IMR-90 (cell line): Measurements from ENCODE around the gene PRPF6. TPM values are rescaled to one million over a fixed set of nuclear protein-coding genes. Genes with fewer than 3 reads are reported as not detected.

Source experiments
- ATAC-seq: fragments of 200-7000 bp; cut with Tn5 transposase; 2 replicates; pipeline ENCODE4 v1.9.1; 2020; ENCODE audit warnings: low read depth, mild to moderate bottlenecking, moderate library complexity
- BruUV-seq: library from RNA; stranded (reverse); fragments of 400-500 nt; replicated peaks from 2 replicates; lab custom pipeline; 2021; lab: Mats Ljungman, UMichigan
- CTCF ChIA-PET: fragments of 300-600 bp; formaldehyde crosslinking; extraction: SDS; loops from one replicate; lab custom pipeline; 2021; ENCODE audit warnings: antibody characterized with exemption; lab: Yijun Ruan, JAX
- POLR2A ChIA-PET: fragments of 300-600 bp; sonication (Branson Sonifier 250); formaldehyde crosslinking; loops from one replicate; lab custom pipeline; 2022; ENCODE audit warnings: antibody characterized with exemption; ENCODE audit not compliant: unreplicated experiment; lab: Charles Lee
- DNase-seq: peaks from one replicate; pipeline ENCODE4 v3.0.0; 2013
- H2AFZ ChIP-seq: replicated peaks from 2 replicates; pipeline ENCODE3; 2013; ENCODE audit warnings: low read length, mild to moderate bottlenecking; ENCODE audit not compliant: poor library complexity
- H2AK5ac ChIP-seq: 2 replicates; pipeline ENCODE4 v1.6.1; 2013; ENCODE audit warnings: low read depth, low read length, inconsistent platforms
- H2AK9ac ChIP-seq: replicated peaks from 2 replicates; pipeline ENCODE3; 2013; ENCODE audit warnings: mild to moderate bottlenecking, low read depth, low read length, moderate library complexity; ENCODE audit not compliant: poor library complexity
- H2BK120ac ChIP-seq: 2 replicates; pipeline ENCODE4 v1.6.1; 2013; ENCODE audit warnings: low read depth, low read length, inconsistent platforms
- H2BK15ac ChIP-seq: 3 replicates; pipeline ENCODE4 v1.6.1; 2013; ENCODE audit warnings: low read depth, low read length, inconsistent platforms
- H2BK20ac ChIP-seq: 2 replicates; pipeline ENCODE4 v1.6.1; 2013; ENCODE audit warnings: low read depth, mild to moderate bottlenecking, inconsistent platforms, low read length, moderate library complexity
- H2BK5ac ChIP-seq: 2 replicates; pipeline ENCODE4 v1.6.1; 2013; ENCODE audit warnings: mild to moderate bottlenecking, low read depth, low read length, inconsistent platforms; ENCODE audit not compliant: poor library complexity, severe bottlenecking
- H3K14ac ChIP-seq: replicated peaks from 2 replicates; pipeline ENCODE4 v1.6.1; 2013; ENCODE audit warnings: low read depth, low read length, inconsistent platforms
- H3K18ac ChIP-seq: 2 replicates; pipeline ENCODE4 v1.6.1; 2013; ENCODE audit warnings: low read depth, low read length, control low read depth
- H3K23ac ChIP-seq: 2 replicates; pipeline ENCODE4 v1.6.1; 2013; ENCODE audit warnings: low read depth, low read length, inconsistent platforms
- H3K27ac ChIP-seq: 2 replicates; pipeline ENCODE4 v1.5.1; 2013; ENCODE audit warnings: mild to moderate bottlenecking, control low read depth, low read length; ENCODE audit not compliant: insufficient read depth
- H3K27me3 ChIP-seq: 2 replicates; pipeline ENCODE4 v1.6.1; 2013; ENCODE audit warnings: low read length; ENCODE audit not compliant: control insufficient read depth, insufficient read depth
- H3K36me3 ChIP-seq: 2 replicates; pipeline ENCODE4 v1.6.1; 2013; ENCODE audit warnings: low read length, mixed read lengths; ENCODE audit not compliant: control insufficient read depth, insufficient read depth
- H3K4ac ChIP-seq: 2 replicates; pipeline ENCODE4 v1.6.1; 2013; ENCODE audit warnings: low read depth, low read length, inconsistent platforms
- H3K4me1 ChIP-seq: 2 replicates; pipeline ENCODE4 v1.6.1; 2013; ENCODE audit warnings: low read length, mixed read lengths; ENCODE audit not compliant: control insufficient read depth, insufficient read depth
- H3K4me2 ChIP-seq: 2 replicates; pipeline ENCODE4 v1.6.1; 2013; ENCODE audit warnings: low read depth, mild to moderate bottlenecking, control low read depth, low read length, moderate library complexity
- H3K4me3 ChIP-seq: 2 replicates; pipeline ENCODE4 v1.5.1; 2013; ENCODE audit warnings: low read depth, mild to moderate bottlenecking, control low read depth, low read length, moderate library complexity; ENCODE audit not compliant: insufficient read depth
- H3K56ac ChIP-seq: 2 replicates; pipeline ENCODE4 v1.6.1; 2013; ENCODE audit warnings: low read length, inconsistent platforms; ENCODE audit not compliant: insufficient read depth; ENCODE audit errors: extremely low read depth
- H3K79me1 ChIP-seq, 2 experiments: 2 replicates each; pipeline ENCODE4 v1.6.1; 2013; ENCODE audit warnings: low read length in 2 of 2, inconsistent platforms in 1 of 2, low read depth in 1 of 2
- H3K9ac ChIP-seq: 2 replicates; pipeline ENCODE4 v1.6.1; 2013; ENCODE audit warnings: low read depth, low read length, control low read depth
- H3K9me1 ChIP-seq: 2 replicates; pipeline ENCODE4 v1.6.1; 2013; ENCODE audit warnings: low read length, inconsistent platforms; ENCODE audit not compliant: insufficient read depth
- H3K9me3 ChIP-seq: 2 replicates; pipeline ENCODE4 v1.6.1; 2013; ENCODE audit warnings: low read length; ENCODE audit not compliant: control insufficient read depth, insufficient read depth
- H4K20me1 ChIP-seq: 2 replicates; pipeline ENCODE4 v1.6.1; 2013; ENCODE audit warnings: low read length, inconsistent platforms; ENCODE audit not compliant: insufficient read depth
- H4K5ac ChIP-seq: 2 replicates; pipeline ENCODE4 v1.6.1; 2013; ENCODE audit warnings: mild to moderate bottlenecking, low read depth, low read length, control low read depth
- H4K8ac ChIP-seq, 2 experiments: 2 replicates each; pipeline ENCODE4 v1.6.1; 2013; ENCODE audit warnings: low read depth in 2 of 2, low read length in 2 of 2, control low read depth in 1 of 2, inconsistent platforms in 1 of 2
- H4K91ac ChIP-seq: 2 replicates; pipeline ENCODE4 v1.6.1; 2013; ENCODE audit warnings: low read depth, low read length, inconsistent platforms; ENCODE audit not compliant: insufficient read depth
- BHLHE40 ChIP-seq: fragments of 150-350 bp; IDR thresholded peaks from 2 replicates; pipeline ENCODE4 v1.6.1; 2016; ENCODE audit warnings: mild to moderate bottlenecking, low read depth, low read length
- CEBPB ChIP-seq: IDR thresholded peaks from 2 replicates; pipeline ENCODE4 v1.6.1; 2012; ENCODE audit warnings: low read depth, low read length, improper control_type of control experiment
- CHD1 ChIP-seq: IDR thresholded peaks from 2 replicates; pipeline ENCODE4 v1.6.1; 2012; ENCODE audit warnings: low read depth, low read length, improper control_type of control experiment
- CTCF ChIP-seq: conservative IDR thresholded peaks from 2 replicates; pipeline ENCODE4 v1.5.1; 2012; ENCODE audit warnings: mild to moderate bottlenecking, low read depth, low read length, improper control_type of control experiment
- ELK1 ChIP-seq: fragments of 150-350 bp; IDR thresholded peaks from 2 replicates; pipeline ENCODE4 v1.6.1; 2016; ENCODE audit warnings: low read depth, mild to moderate bottlenecking, low read length, moderate library complexity, borderline replicate concordance
- FOS ChIP-seq: fragments of 150-350 bp; IDR thresholded peaks from 2 replicates; pipeline ENCODE4 v1.6.1; 2016; ENCODE audit warnings: low read depth, low read length
- MAFK ChIP-seq: IDR thresholded peaks from 2 replicates; pipeline ENCODE4 v1.6.1; 2012; ENCODE audit warnings: low read depth, low read length, improper control_type of control experiment
- MAZ ChIP-seq: IDR thresholded peaks from 2 replicates; pipeline ENCODE4 v1.6.1; 2012; ENCODE audit warnings: low read depth, mild to moderate bottlenecking, low read length, improper control_type of control experiment, moderate library complexity, borderline replicate concordance
- MXI1 ChIP-seq: IDR thresholded peaks from 2 replicates; pipeline ENCODE4 v1.6.1; 2012; ENCODE audit warnings: low read depth, mild to moderate bottlenecking, low read length, moderate library complexity, borderline replicate concordance
- NFE2L2 ChIP-seq: fragments of 150-350 bp; IDR thresholded peaks from 2 replicates; pipeline ENCODE4 v1.6.1; 2016; ENCODE audit warnings: low read depth, mild to moderate bottlenecking, low read length
- POLR2A ChIP-seq: IDR thresholded peaks from 2 replicates; pipeline ENCODE4 v1.6.1; 2012; ENCODE audit warnings: mild to moderate bottlenecking, low read depth, low read length
- RAD21 ChIP-seq: IDR thresholded peaks from 2 replicates; pipeline ENCODE4 v1.6.1; 2012; ENCODE audit warnings: low read length, improper control_type of control experiment
- RCOR1 ChIP-seq: IDR thresholded peaks from 2 replicates; pipeline ENCODE4 v1.6.1; 2012; ENCODE audit warnings: mild to moderate bottlenecking, low read length, improper control_type of control experiment; ENCODE audit not compliant: insufficient replicate concordance
- RFX5 ChIP-seq: IDR thresholded peaks from 2 replicates; pipeline ENCODE4 v1.8.0; 2012; ENCODE audit warnings: low read depth, mild to moderate bottlenecking, low read length, moderate library complexity
- SMC3 ChIP-seq: fragments of 150-350 bp; IDR thresholded peaks from 2 replicates; pipeline ENCODE4 v1.6.1; 2016; ENCODE audit warnings: low read depth, mild to moderate bottlenecking, antibody characterized with exemption, low read length, moderate library complexity
- USF2 ChIP-seq: fragments of 150-350 bp; IDR thresholded peaks from 2 replicates; pipeline ENCODE4 v1.6.1; 2017; ENCODE audit warnings: mild to moderate bottlenecking, antibody characterized with exemption, low read length, low read depth
- WGBS, 2 experiments: methylation state at CpG; one replicate each; pipeline versions ENCODE4 v1.1.5 to v1.1.7; 2013; ENCODE audit warnings: missing lambda C conversion rate in 2 of 2; ENCODE audit not compliant: insufficient read length in 1 of 2; ENCODE audit errors: extremely low coverage in 2 of 2; 5-methylcytosine and 5-hydroxymethylcytosine counted together
- dilution Hi-C: fragments of 300-500 bp; cut with HindIII; formaldehyde crosslinking; loops from one replicate; pipeline ENCODE4 v1.14.3; 2018; ENCODE audit warnings: low sequenced_read_pairs; ENCODE audit not compliant: unreplicated experiment
- in situ Hi-C: fragments of 300-500 bp; cut with MboI; formaldehyde crosslinking; loops from 3 replicates; pipeline ENCODE4 v1.14.3; 2019; ENCODE audit warnings: low sequenced_read_pairs, inconsistent platforms, mixed read lengths
- intact Hi-C: fragments of 100-400 bp; cut with micrococcal nuclease; formaldehyde crosslinking; loops from 2 replicates; pipeline ENCODE4 v1.10.0; 2022
- polyA plus RNA-seq, 3 experiments: library from polyadenylated mRNA; depleted of rRNA; stranded (reverse); fragments of >200 nt; gene quantifications; 2 replicates each; pipeline ENCODE4 v1.2.3, GENCODE V29; 2012; ENCODE audit warnings: low replicate concordance in 1 of 3
- total RNA-seq: library from RNA; depleted of rRNA; stranded (reverse); fragments of >200 nt; gene quantifications from 2 replicates; pipeline ENCODE4 v1.2.3, GENCODE V29; 2012

The PRPF6 gene
- total and polyA plus RNA-seq, 2 of the 4 experiments (the other 2 are of a cell fraction), result 43.5 to 71.3 TPM

GRCh38 chr20:64051033-64051452, 70.1 kb downstream of the PRPF6 start:
- H4K8ac ChIP-seq, result no peak overlapping the region
- H2AK5ac ChIP-seq, result no peak overlapping the region
- H3K9me1 ChIP-seq, result no peaks in the 10 kb centered on the region
- H3K4me2 ChIP-seq, result no peak overlapping the region
- no TSS peak for BruUV-seq
- no peak overlapping the region for H4K5ac ChIP-seq
- H3K56ac ChIP-seq, result no peak overlapping the region
- no peak overlapping the region for H4K91ac ChIP-seq
- H2BK5ac ChIP-seq, result no peak overlapping the region
- H2BK120ac ChIP-seq, result no peak overlapping the region
- H3K79me1 ChIP-seq, result no peaks in the 10 kb centered on the region
- no peak overlapping the region for H2AFZ ChIP-seq
- no peaks in the 10 kb centered on the region for H3K9me3 ChIP-seq
- H3K4ac ChIP-seq, result no peak overlapping the region
- no peak overlapping the region for H2BK15ac ChIP-seq
- no peaks in the 10 kb centered on the region for H4K20me1 ChIP-seq
- H2AK9ac ChIP-seq, result peak overlapping the region; percentile 42
- H3K27ac ChIP-seq, result no peak overlapping the region
- ChIA-PET POLR2A (no interaction called here), CTCF (no interaction called here)
- WGBS, 2 experiments, result 52% methylated on average over 2 of the region's 11 CpGs; no CpG with 5 or more reads in 1 of the 2 experiments
- DNase-seq (no peak), ATAC-seq (no peak)
- no peak overlapping the region for H3K9ac ChIP-seq
- no peak overlapping the region for H3K18ac ChIP-seq
- H3K36me3 ChIP-seq, result no peaks in the 10 kb centered on the region
- intact Hi-C loops (no loop called here), in situ Hi-C loops (no loop called here), dilution Hi-C loops (no loop called here)
- peaks cover 57% of the 10 kb centered on the region for H3K27me3 ChIP-seq
- TF ChIP-seq MAFK (no peak), SMC3 (no peak), POLR2A (no peak), CEBPB (no peak), MAZ (no peak), BHLHE40 (no peak), RAD21 (no peak), NFE2L2 (no peak), FOS (no peak), CHD1 (no peak), MXI1 (no peak), RCOR1 (no peak), USF2 (no peak), ELK1 (no peak), CTCF (no peak), RFX5 (no peak)
- no peak overlapping the region for H3K4me3 ChIP-seq
- no peak overlapping the region for H3K23ac ChIP-seq
- no peak overlapping the region for H2BK20ac ChIP-seq
- H3K4me1 ChIP-seq, result no peaks in the 10 kb centered on the region; the same call in 1 of the 2 replicates
- no peak overlapping the region for H3K14ac ChIP-seq
